ENCODE data around the gene GALNT14.

GALNT14 gene

DNA sequence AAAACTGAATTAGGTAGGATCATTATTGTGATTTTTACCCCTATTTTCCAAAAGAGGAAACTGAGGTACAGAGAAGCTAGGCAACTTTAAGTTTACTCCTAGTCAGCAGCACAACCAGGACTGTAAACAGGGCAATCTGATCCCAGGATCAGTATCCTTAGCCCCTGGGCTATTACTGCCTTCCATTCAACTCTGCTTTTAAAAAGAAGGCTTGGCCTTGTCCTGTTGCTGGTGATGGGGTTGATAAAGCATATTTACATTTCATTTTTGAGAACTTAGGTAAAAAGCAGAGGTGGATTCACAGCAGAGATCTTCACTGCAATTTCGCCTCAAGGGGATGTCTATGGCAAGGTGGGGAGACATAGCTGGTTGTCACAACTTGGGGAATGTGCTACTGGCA is 148.5 kb downstream of the GALNT14 start:
- Histone ChIP-seq H3K9me2 (replicated peaks; ENCODE audit: low read depth, low read length) (no peaks in the 10 kb centered on the region), H3F3A (ENCODE audit: low read depth) (no peaks in the 10 kb centered on the region), H3K4me3 (ENCODE audit: low read length, poor library complexity, severe bottlenecking) (no peak overlapping the region), H3K27me3 (ENCODE audit: insufficient read depth, low read length, poor library complexity, severe bottlenecking) (no peaks in the 10 kb centered on the region), H3K36me3 (ENCODE audit: insufficient read depth, low read length) (no peaks in the 10 kb centered on the region), H3K79me2 (ENCODE audit: insufficient read depth, low read length) (no peaks in the 10 kb centered on the region), H3K4me1 (ENCODE audit: insufficient read depth, low read length, poor library complexity, severe bottlenecking) (no peaks in the 10 kb centered on the region), H3K9ac (ENCODE audit: low read depth, low read length, poor library complexity, severe bottlenecking) (no peak overlapping the region), H2AFZ (ENCODE audit: low read length) (no peak overlapping the region), H3K4me2 (ENCODE audit: low read depth, low read length, poor library complexity, severe bottlenecking) (no peak overlapping the region), H4K20me1 (ENCODE audit: insufficient read depth, low read length, poor library complexity, severe bottlenecking) (no peaks in the 10 kb centered on the region), H3K9me3 (ENCODE audit: insufficient read depth, low read depth, low read length) (no peaks in the 10 kb centered on the region)
- no peak for TF ChIP-seq EZH2phosphoT487 (IDR thresholded peaks at IDR 0.05; ENCODE audit: borderline replicate concordance)
- TF ChIP-seq, protein P1, sequence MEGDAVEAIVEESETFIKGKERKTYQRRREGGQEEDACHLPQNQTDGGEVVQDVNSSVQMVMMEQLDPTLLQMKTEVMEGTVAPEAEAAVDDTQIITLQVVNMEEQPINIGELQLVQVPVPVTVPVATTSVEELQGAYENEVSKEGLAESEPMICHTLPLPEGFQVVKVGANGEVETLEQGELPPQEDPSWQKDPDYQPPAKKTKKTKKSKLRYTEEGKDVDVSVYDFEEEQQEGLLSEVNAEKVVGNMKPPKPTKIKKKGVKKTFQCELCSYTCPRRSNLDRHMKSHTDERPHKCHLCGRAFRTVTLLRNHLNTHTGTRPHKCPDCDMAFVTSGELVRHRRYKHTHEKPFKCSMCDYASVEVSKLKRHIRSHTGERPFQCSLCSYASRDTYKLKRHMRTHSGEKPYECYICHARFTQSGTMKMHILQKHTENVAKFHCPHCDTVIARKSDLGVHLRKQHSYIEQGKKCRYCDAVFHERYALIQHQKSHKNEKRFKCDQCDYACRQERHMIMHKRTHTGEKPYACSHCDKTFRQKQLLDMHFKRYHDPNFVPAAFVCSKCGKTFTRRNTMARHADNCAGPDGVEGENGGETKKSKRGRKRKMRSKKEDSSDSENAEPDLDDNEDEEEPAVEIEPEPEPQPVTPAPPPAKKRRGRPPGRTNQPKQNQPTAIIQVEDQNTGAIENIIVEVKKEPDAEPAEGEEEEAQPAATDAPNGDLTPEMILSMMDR (conservative IDR thresholded peaks at IDR 0.05; ENCODE audit: low read length) = no peak

- Histone ChIP-seq H4K20me1 (ENCODE audit: insufficient read depth, low read length, poor library complexity, severe bottlenecking) (no peaks in the 10 kb centered on the region), H3K4me3 (ENCODE audit: low read length, poor library complexity, severe bottlenecking) (no peak overlapping the region), H3K79me2 (ENCODE audit: insufficient read depth, low read length) (no peaks in the 10 kb centered on the region), H3K9me2 (replicated peaks; ENCODE audit: low read depth, low read length) (no peaks in the 10 kb centered on the region), H3F3A (ENCODE audit: low read depth) (no peaks in the 10 kb centered on the region), H3K27me3 (ENCODE audit: insufficient read depth, low read length, poor library complexity, severe bottlenecking) (no peaks in the 10 kb centered on the region), H3K9me3 (ENCODE audit: insufficient read depth, low read depth, low read length) (no peaks in the 10 kb centered on the region), H3K36me3 (ENCODE audit: insufficient read depth, low read length) (no peaks in the 10 kb centered on the region), H3K4me1 (ENCODE audit: insufficient read depth, low read length, poor library complexity, severe bottlenecking) (no peaks in the 10 kb centered on the region), H3K4me2 (ENCODE audit: low read depth, low read length, poor library complexity, severe bottlenecking) (no peak overlapping the region), H2AFZ (ENCODE audit: low read length) (no peak overlapping the region), H3K9ac (ENCODE audit: low read depth, low read length, poor library complexity, severe bottlenecking) (no peak overlapping the region)
- TF ChIP-seq, protein P1 (conservative IDR thresholded peaks at IDR 0.05; ENCODE audit: low read length) = no peak
- no peak for TF ChIP-seq EZH2phosphoT487 (IDR thresholded peaks at IDR 0.05; ENCODE audit: borderline replicate concordance)
Measured at GRCh38 chr2:30987566-30987965, 150.7 kb downstream of the GALNT14 start.

DNA sequence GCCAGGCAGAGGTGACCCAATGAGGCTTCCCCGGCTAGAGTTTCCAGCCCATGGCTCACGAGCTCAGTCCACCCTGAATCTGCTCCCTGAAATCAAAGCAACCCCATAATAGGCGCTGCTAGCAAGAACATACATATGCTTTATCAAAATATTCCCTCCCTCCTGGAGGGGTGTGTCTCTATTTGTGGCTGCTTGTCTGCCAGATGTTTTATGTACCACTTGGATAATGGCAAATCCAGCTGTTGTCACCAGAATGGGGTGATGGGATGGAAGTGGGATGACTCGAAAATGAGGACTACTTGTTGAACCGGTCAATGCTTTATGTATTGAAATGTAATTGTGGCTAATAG is 152.0 kb downstream of the GALNT14 start:
- Histone ChIP-seq H2AFZ (ENCODE audit: low read length) (no peak overlapping the region), H3K4me2 (ENCODE audit: low read depth, low read length, poor library complexity, severe bottlenecking) (no peak overlapping the region), H3F3A (ENCODE audit: low read depth) (no peaks in the 10 kb centered on the region), H3K4me3 (ENCODE audit: low read length, poor library complexity, severe bottlenecking) (no peak overlapping the region), H3K9ac (ENCODE audit: low read depth, low read length, poor library complexity, severe bottlenecking) (no peak overlapping the region), H3K36me3 (ENCODE audit: insufficient read depth, low read length) (no peaks in the 10 kb centered on the region), H3K79me2 (ENCODE audit: insufficient read depth, low read length) (no peaks in the 10 kb centered on the region), H3K9me3 (ENCODE audit: insufficient read depth, low read depth, low read length) (no peaks in the 10 kb centered on the region), H3K9me2 (replicated peaks; ENCODE audit: low read depth, low read length) (no peaks in the 10 kb centered on the region), H3K27me3 (ENCODE audit: insufficient read depth, low read length, poor library complexity, severe bottlenecking) (no peaks in the 10 kb centered on the region), H3K4me1 (ENCODE audit: insufficient read depth, low read length, poor library complexity, severe bottlenecking) (no peaks in the 10 kb centered on the region), H4K20me1 (ENCODE audit: insufficient read depth, low read length, poor library complexity, severe bottlenecking) (no peaks in the 10 kb centered on the region)
- TF ChIP-seq, protein P1 (conservative IDR thresholded peaks at IDR 0.05; ENCODE audit: low read length) = no peak
- no peak for TF ChIP-seq EZH2phosphoT487 (IDR thresholded peaks at IDR 0.05; ENCODE audit: borderline replicate concordance)
